ENCODE measurements around the gene CDH1.
A peak's percentile ranks its signal among the peaks of the same experiment; 100 is the strongest.
"Not testable (repeated sequence)": the region's sequence is repeated elsewhere in the genome, so short reads cannot be mapped to it uniquely, and the experiment has no call there.

The CDH1 gene

DNA sequence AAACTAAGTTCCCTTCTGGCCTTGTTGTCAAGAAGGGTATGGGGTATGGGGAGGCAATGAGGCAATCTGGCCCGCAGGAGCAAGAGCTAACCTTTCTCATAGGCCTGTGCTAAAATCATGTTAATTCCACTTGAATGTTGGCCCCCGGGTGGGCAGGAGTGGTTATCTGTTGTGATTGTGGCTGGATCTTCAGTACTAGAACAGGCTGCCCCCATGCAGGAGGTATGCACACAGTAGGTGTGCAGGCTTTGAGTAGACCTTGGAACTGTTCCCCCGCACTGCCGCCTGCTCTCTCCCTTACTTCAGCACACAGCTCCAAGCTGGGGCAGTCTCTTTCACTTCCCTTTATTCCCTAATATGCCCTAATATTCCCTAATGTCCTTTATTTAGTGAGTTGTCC is 53.9 kb downstream of the CDH1 start:
- DNase-seq (ENCODE audit: low spot score): no peak

DNA sequence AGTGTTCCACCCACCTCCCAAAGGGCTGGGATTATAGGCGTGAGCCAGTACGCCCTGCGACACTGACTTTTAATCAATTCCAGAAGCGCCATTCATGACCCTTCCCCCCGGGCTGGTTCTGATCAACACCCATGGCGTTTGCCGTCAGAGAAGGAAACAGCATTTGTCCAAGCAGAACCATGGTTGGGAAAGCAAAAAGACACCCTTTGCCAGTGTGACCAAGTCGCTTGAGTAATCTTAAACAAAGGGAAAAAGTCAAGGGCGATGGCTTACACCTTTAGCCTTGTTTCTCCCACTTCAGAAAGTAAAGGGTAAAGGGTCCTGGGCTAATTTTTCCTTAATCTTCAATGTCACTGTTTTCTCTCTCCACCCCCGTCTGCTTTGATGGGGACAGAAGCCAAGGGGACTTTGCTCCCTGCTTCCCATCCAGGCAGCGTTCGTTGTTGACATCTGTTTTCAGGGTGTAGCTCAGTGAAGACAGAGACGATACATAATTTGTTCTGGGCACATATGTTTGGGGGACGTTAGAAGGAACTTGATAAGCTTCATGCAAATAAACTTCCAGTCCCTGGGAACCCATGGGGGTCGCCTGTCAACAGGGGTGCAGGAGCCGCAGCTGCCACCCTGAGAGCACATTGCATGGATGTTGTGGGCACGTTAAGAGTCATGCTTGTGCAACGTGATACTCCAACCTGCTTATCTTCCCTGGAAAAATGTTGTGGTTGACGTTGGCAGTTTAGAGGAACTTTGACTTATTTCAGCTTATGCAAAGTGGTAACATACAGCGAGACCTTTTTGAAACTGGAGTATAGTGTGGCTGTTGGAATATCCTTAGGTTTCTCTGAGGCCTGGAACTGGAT is 55.6 kb downstream of the CDH1 start:
- no peak for DNase-seq (ENCODE audit: low spot score)

DNA sequence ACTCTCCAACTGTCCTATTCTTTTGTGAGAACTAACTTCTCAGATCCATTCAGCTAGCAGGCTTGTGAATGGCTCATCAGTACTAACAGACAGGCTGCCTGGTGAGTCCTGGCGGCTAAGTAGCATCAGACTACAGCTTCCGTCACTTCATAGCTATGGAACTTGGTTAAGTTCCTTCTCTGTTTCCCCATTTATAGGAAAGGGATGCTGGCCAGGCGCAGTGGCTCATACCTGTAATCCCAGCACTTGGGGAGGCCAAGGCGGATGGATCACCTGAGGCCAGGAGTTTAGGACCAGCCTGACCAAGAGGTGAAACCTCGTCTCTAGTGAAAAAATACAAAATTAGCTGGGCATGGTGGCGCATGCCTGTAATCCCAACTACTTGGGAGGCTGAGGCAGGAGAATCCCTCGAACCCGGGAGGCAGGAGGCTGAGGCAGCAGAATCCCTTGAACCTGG is 56.3 kb downstream of the CDH1 start:
- DNase-seq (ENCODE audit: low spot score): no peak

DNA sequence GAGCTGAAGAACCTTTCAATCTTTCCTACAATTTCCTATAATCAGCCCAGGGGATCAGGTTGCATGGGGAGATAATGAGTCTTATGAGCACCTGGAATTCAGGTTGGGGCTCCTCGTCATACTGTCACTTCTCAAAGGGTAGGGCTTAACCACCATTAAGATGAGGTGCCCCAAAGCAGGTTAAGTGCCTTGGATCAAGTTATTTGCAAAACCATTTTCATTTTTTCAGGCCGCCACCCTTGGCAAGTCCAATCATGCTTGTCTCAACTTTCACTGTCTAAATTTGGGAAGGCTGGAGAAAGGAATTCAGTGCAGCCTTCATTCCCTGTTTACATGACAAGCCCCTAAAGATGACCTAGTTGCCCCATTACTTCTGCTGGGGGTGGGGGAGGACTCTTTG is 61.3 kb downstream of the CDH1 start:
- DNase-seq (ENCODE audit: low spot score): no peak

DNA sequence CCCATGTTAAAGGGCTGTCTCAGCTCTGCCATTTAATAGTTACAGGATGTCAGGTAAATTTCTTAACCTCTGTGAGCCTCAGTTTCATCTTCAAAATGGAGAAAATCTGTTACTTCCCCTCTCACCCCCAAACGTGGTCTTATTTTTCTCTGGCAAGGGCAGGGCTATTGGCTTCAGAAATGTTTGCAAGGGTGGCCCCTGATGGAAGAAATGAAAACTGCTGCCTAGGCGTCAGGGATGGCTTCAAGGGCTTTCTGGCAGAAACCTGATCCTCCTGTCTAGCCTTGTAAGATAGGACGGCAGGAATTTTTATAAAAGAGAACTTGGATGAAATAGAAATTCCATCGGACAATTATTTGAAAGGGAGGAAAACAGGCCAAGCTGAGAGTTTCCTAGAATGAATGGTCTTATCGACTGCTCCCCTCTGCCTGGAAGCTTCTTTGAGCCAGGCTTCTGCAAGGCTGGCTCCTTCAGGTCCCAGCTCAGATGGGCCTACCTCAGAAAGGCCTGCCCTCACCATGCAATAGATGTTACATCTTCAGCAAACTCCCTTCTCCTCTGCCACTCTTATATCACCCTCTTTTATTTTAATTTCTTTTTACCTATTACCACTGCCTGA is 63.3 kb downstream of the CDH1 start:
- DNase-seq (ENCODE audit: low spot score): peak; percentile 78

DNA sequence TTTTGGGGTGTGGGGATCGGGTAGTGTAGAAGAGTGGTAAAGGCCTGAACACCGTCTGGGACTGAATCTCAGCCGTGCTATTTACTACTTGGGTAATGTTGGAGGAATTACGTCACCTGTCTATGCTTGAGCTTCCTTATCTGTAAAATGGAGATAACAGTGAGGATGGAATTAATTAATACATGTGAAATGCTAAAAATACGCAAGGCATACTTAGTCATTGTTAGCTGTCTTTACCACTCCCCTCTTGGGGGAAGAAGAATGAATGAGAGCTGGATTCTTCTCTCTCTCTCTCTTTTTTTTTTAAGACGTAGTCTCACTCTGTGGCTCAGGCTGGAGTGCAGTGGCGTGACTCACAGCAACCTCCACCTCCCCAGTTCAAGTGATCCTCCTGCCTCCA is 65.1 kb downstream of the CDH1 start:
- DNase-seq (ENCODE audit: low spot score): no peak

DNA sequence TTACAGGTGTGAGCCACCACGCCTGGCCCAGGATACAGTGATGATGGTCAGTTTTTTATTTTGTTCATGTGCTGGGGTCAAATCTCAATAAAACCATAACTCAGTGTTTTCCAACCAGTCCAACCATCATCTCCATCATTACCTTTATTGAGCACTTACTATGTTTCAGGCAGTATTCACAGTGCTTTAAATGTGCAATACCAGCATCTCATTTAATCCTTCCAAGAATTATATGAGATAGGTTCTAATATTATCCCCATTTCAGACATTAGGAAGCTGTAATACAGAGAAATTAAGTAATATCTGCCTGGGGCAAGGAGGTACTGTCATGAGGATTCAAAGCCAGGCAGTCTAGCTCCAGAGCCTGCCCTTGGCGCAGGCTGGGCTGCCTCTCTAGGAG is 69.3 kb downstream of the CDH1 start:
- DNase-seq (ENCODE audit: low spot score): no peak

DNA sequence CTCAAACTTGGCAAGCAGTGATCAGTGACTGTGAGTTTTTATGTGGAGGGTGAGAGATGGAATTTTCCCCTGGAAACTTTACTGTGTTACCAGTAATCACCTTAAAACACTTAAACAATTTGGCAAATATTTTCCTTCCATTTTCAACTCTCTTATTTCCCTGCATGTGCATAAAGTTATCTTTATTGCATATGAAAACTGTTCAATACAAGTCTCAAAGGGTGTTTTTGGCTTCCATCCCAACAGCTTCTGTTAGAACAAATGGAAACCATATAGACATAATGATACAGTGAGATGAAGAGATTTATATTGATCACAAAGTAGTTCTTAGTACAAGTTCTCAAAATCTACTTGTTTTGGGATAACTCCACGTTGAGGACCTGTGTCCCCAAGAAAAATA is 69.9 kb downstream of the CDH1 start:
- no peak for DNase-seq (ENCODE audit: low spot score)

DNA sequence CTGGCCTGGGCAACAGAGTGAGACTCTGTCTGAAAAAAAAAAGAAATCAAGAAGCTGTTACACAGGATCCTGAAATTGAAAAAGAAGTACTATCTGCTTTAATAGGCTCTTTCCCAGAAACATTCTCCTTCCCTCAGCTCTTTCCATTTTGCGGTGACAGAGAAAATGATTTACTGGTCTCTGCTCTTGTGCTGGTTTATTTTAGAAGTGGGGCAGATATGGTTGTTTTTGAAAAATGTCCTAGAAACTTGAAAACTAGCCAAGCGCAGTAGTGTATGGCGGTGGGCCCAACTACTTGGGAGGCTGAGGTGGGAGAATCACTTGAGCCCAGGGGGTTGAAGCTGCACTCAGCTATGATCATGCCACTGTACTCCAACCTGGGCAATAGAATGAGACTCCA is 77.4 kb downstream of the CDH1 start:
- no peak for DNase-seq (ENCODE audit: low spot score)

DNA sequence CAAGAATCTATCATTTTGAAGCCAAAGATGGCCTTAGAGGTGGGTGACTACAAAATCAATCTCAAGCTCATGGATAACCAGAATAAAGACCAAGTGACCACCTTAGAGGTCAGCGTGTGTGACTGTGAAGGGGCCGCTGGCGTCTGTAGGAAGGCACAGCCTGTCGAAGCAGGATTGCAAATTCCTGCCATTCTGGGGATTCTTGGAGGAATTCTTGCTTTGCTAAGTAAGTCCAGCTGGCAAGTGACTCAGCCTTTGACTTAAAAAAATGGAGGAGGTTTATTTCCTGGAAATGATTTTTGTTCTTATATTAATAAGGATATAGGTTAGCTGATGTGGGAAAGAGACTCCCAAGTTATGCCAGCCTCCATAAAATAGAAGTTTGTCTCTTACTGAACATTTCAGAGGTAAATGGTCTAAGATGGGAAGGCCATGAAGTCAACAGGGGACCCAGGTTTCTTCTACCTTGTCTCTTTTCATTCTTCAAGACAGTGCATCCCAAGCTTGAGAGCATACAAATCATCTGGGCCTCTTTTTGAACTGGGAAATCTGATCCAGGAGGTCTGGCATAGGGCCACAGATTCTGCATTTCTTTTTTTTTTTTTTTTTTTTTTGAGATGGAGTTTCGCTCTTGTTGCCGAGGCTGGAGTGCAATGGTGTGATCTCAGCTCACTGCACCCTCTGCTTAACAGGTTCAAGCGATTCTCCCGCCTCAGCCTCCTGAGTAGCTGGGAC is 86.5 kb downstream of the CDH1 start:
- DNase-seq (ENCODE audit: low spot score): no peak

DNA sequence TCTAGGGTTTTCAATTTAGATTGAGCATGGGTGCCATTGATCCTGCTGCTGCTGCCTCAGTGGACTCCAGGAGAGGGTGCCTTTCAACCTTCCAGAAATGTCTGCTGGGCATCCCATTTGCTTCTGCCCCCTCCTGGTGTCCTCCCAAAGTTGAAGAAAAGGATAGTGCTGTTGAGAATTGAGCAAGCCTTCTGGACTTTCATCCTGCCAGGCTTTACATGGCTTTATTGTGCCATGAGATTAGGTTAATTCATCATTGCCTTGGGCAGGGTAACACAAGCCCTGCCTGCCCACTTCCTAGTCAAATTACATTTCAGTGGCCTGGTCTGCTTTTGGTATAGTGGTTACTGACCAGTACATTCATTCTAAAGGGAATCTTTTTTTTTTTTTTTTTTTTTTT is 88.3 kb downstream of the CDH1 start:
- no peak for DNase-seq (ENCODE audit: low spot score)

DNA sequence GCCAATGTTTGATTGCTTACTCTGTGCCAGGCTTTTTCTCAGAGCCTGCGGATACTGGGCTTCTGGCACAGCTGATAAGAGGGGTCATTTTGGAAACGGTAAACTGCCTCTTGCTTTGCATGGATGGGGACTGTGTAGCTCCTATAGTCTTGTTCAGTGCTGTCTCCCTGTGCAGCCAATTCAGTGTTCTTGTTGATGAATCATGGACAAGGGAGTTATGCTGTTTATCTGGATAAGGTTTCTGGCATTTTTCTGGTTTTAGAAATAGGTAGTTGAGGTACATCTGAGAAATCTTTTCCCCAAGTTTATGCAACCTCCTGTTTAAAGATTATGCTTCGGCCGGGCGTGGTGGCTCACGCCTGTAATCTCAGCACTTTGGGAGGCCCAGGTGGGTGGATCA is 89.6 kb downstream of the CDH1 start:
- DNase-seq (ENCODE audit: low spot score): no peak

DNA sequence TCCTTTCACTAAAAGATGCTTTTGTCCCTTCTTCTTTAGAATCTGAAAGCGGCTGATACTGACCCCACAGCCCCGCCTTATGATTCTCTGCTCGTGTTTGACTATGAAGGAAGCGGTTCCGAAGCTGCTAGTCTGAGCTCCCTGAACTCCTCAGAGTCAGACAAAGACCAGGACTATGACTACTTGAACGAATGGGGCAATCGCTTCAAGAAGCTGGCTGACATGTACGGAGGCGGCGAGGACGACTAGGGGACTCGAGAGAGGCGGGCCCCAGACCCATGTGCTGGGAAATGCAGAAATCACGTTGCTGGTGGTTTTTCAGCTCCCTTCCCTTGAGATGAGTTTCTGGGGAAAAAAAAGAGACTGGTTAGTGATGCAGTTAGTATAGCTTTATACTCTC is 96.2 kb downstream of the CDH1 start:
- DNase-seq (ENCODE audit: low spot score): no peak

DNA sequence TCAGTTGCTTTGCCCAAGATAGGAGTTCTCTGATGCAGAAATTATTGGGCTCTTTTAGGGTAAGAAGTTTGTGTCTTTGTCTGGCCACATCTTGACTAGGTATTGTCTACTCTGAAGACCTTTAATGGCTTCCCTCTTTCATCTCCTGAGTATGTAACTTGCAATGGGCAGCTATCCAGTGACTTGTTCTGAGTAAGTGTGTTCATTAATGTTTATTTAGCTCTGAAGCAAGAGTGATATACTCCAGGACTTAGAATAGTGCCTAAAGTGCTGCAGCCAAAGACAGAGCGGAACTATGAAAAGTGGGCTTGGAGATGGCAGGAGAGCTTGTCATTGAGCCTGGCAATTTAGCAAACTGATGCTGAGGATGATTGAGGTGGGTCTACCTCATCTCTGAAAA is 97.5 kb downstream of the CDH1 start:
- no peak for DNase-seq (ENCODE audit: low spot score)

DNA sequence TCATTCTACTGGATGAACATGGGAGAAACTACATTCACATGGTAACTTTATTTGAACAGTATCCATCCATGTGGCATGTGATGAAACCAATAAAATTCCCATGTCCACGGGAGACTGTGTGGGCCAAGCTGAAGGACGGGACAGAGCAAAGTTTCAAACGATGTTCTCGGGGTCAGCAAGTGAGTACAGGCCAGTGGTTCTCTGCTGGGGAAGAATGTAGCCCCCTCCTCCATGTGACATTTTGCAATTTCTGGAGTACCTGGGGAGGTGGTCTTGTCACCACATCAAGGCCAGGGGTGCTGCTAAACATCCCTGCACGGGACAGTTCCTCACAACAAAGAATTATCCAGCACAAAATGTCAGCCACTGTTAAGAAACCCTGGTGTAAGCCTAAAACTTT is 98.9 kb downstream of the CDH1 start:
- no peak for DNase-seq (ENCODE audit: low spot score)

DNA sequence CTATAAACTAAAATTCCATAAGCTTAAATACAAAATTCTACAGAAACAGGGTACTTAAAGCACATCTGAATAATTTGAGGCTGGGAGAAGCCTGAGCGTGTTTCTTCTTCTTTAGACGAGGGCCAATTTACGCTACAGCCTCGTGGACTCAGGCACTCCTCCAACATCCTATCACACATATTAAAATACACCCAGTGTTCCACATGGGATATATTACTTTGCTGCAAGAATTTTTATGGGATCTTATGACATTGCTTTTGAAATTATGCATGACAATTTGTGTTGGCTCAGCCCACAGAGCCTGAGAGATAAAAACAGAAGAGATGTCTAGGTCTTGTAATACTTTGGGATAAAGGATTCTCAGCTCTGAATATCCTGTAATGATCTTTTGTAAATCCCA is 102.7 kb downstream of the CDH1 start:
- DNase-seq (ENCODE audit: low spot score): no peak

DNA sequence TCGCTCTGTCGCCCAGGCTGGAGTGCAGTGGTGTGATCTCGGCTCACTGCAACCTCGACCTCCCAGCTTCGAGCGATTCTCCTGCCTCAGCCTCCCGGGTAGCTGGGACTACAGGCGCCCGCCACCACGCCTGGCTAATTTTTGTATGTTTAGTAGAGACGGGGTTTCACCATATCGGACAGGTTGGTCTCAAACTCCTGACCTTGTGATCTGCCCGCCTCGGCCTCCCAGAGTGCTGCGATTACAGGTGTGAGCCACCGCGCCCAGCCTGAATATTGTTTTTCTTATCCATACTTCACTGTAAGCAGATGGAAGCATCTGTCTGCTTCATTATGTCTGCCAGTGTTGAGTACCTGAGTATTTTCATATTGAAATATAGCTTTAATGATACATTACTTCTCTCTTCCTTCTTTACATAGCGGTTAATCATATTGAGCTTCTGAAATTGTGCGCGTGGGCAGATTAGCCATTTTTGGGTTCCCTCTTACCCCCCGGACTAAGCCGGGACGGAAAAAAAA is 105.9 kb downstream of the CDH1 start:
- not testable (repeated sequence) for DNase-seq (ENCODE audit: low spot score)

DNA sequence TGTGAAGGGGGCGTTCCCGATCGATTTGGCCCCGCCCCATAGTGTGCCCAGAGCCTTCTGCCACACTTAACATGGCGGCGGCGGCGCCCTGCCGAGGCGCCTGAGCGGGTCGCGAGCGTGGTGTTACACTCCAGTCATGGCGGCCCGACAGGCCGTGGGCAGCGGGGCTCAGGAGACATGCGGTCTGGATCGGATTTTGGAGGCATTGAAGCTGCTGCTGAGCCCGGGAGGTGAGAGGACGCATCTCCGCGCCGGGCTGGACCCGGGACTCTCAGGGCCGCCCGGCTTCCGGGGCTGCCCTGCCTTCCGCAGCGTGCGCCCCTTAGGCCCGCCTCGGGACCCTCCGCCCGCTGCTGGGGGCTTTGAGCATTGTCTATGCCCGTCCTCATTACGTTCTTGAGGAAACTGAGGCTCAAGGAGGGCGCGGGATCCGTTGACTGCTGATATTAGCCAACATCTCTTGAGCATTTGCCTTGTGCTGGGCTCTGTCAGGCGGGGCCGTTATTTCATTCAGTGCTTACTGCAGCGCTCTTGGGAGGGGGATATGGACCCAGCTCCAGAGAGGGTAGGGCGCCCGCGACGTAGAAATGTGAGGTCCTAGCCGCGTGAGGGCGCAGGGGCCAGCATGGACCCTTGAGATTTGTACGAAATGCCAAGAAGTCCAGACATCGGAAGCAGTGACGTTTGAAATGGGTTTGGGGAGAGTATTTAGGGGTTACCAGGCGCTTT is 106.6 kb downstream of the CDH1 start, which contains the start of gene TANGO6:
TANGO6 (plus strand) TSS at position 50 of the 729 bp plus-strand sequence; CDS start at position 137, 87 bp downstream.
- peak; percentile 87 for DNase-seq (ENCODE audit: low spot score)

DNA sequence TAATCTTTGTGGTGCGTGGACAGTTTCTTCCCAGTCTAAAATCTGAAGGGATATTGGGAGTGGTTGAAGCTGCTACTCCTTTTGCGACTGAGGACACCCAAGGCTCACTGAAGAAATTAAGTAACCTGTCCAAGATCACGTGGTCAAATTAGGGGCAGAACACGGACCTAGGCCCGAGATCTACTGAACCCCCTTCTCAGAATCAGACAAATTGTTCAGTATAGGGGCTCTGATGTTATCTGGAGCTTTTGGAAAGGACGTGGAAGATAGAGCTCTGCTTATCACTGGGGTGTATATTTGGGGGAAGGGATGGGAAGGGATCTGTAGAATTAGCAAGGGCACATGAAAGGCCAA is 107.1 kb downstream of the CDH1 start:
- no peak for DNase-seq (ENCODE audit: low spot score)

DNA sequence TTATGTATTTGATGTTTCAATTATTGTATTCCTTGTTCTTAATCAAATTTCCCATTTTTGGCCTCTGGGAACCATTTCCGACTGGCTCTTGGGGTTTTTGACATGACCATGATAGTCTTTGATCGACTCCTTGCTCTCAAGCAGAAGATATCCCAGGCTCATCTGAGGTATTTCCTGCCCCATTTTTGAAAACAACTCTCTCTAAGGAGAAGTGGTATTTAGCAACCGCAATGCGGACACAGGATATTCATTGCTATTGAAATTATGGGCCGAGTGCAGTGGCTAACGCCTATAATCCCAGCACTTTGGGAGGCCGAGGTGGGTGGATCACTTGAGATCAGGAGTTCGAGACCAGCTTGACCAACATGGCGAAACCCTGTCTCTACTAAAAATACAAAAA is 111.7 kb downstream of the CDH1 start:
- no peak for DNase-seq (ENCODE audit: low spot score)

DNA sequence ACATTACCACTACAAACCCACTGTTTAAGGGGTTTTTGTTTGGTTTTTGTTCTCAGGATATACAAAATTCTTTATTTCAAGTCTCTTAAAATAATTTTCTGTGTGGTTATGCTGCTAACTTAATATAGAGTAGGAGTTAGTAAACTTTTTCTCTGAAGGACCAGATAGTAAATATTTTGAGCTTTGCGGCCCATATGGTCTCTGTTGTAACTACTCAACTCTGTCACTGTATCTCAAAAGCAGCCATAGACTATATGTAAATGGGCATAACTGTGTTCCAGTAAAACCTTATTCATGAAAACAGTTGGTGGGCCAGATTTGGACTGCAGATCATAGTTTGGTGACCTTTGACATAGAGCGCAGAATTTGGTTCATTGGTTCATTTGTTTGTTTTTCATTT is 113.4 kb downstream of the CDH1 start:
- DNase-seq (ENCODE audit: low spot score): no peak

DNA sequence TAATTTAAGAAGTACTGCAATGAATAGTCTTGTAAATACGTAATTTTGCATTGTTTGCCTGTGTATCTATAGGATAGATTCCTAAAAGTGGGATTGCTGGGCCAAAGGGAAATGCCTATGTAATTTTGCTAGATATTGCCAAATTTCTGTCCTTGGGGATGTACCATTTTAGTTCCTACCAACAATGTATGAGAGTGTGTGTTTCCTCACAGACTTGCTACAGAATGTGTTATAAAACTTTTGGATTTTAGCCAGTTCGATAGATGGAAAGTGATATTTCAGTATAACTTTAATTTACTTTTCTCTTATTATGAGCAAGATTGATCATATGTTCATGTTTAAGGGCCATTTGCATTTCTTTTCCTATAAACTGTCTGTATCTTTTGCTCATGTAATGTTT is 114.5 kb downstream of the CDH1 start:
- no peak for DNase-seq (ENCODE audit: low spot score)

Measured in Ammon's horn (tissue), 1 donor.